ENCODE results near the gene RAB21.

RAB21 gene

DNA sequence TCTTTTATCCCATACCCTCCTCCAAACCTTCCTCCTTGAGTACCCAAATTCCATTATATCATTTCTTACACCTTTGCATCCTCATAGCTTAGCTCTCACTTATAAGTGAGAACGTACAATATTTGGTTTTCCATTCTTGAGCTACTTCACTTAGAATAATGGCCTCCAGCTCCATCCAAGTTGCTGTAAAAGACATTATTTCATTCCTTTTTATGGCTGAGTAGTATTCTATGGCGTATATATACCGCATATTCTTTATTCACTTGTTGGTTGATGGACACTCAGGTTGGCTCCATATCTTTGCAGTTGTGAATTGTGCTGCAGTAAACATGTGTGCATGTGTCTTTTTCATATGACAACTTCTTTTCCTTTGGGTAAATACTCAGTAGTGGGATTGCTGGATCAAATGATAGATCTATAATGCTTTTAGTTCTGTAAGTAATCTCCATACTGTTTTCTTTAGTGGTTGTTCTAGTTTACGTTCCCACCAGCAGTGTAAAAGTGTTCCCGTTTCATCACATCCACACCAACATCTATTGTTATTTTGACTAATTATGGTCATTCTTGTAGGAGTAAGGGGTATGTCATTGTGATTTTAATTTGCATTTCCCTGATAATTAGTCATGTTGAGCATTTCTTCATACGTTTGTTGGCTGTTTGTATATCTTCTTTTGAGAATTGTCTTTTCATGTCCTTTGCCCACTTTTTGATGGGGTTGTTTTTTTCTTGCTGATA, 10.1 kb downstream of the RAB21 start:
- no peak for DNase-seq
- H3K4me1 Mint-ChIP-seq, result no peaks in the 10 kb centered on the region
- peaks cover 64% of the 10 kb centered on the region for H3K36me3 Mint-ChIP-seq (ENCODE audit: low read depth)
- H3K27ac Mint-ChIP-seq, result no peak overlapping the region
- TF ChIP-seq, protein P1, sequence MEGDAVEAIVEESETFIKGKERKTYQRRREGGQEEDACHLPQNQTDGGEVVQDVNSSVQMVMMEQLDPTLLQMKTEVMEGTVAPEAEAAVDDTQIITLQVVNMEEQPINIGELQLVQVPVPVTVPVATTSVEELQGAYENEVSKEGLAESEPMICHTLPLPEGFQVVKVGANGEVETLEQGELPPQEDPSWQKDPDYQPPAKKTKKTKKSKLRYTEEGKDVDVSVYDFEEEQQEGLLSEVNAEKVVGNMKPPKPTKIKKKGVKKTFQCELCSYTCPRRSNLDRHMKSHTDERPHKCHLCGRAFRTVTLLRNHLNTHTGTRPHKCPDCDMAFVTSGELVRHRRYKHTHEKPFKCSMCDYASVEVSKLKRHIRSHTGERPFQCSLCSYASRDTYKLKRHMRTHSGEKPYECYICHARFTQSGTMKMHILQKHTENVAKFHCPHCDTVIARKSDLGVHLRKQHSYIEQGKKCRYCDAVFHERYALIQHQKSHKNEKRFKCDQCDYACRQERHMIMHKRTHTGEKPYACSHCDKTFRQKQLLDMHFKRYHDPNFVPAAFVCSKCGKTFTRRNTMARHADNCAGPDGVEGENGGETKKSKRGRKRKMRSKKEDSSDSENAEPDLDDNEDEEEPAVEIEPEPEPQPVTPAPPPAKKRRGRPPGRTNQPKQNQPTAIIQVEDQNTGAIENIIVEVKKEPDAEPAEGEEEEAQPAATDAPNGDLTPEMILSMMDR (IDR thresholded peaks at IDR 0.05), result no peak
- H3K4me3 Mint-ChIP-seq, result no peak overlapping the region
- H3K27me3 Mint-ChIP-seq (ENCODE audit: low read depth, poor library complexity), result no peaks in the 10 kb centered on the region
- H3K9me3 Mint-ChIP-seq, result peaks cover 43% of the 10 kb centered on the region

DNA sequence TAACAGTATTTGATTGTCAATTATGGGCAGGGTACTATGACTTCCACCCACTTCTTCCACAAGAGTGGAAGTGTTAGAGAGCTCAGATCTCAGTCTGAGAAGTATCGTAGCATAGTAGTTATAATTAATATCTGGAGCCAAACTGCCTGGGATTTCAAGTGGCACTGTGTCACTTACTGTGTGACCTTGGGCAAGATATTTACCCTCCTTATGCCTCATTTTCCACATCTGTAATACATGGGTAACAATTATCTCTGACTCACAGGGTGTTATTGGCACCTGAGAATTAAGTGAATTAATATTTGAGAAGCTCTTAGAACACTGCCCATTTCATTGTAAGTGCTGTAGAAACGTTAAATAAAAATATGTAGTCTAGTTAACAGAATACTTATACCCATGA, 11.5 kb downstream of the RAB21 start:
- no peak overlapping the region for H3K4me3 Mint-ChIP-seq
- no peak for DNase-seq
- no peak overlapping the region for H3K27ac Mint-ChIP-seq
- H3K36me3 Mint-ChIP-seq (ENCODE audit: low read depth), result peaks cover 60% of the 10 kb centered on the region
- H3K9me3 Mint-ChIP-seq, result peaks cover 29% of the 10 kb centered on the region
- H3K27me3 Mint-ChIP-seq (ENCODE audit: low read depth, poor library complexity), result no peaks in the 10 kb centered on the region
- no peaks in the 10 kb centered on the region for H3K4me1 Mint-ChIP-seq
- TF ChIP-seq, protein P1 (IDR thresholded peaks at IDR 0.05), result no peak

DNA sequence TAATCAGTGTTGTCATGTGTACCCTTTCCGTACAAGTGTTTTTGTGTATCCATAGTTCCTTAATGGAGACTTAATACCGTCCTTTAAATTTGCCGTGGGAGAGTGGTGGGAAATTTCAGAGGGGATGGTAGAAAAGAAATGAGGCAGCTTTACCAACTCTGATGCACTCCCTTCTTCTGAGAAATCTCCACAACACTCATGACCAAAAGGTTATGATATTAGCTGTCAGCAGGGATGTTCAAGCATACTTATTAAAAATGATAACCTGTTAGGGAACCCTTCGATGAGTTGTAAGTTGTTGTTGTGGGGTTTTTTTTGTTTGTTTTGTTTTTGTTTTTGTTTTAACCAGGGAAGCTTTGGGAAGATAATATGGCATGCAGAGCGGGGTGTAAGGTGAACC, 12.5 kb downstream of the RAB21 start:
- Mint-ChIP-seq H3K4me1 (no peaks in the 10 kb centered on the region), H3K36me3 (ENCODE audit: low read depth) (peaks cover 62% of the 10 kb centered on the region), H3K27me3 (ENCODE audit: low read depth, poor library complexity) (no peaks in the 10 kb centered on the region), H3K9me3 (peaks cover 27% of the 10 kb centered on the region), H3K4me3 (no peak overlapping the region), H3K27ac (no peak overlapping the region)
- TF ChIP-seq, protein P1 (IDR thresholded peaks at IDR 0.05), result no peak
- DNase-seq, result no peak

DNA sequence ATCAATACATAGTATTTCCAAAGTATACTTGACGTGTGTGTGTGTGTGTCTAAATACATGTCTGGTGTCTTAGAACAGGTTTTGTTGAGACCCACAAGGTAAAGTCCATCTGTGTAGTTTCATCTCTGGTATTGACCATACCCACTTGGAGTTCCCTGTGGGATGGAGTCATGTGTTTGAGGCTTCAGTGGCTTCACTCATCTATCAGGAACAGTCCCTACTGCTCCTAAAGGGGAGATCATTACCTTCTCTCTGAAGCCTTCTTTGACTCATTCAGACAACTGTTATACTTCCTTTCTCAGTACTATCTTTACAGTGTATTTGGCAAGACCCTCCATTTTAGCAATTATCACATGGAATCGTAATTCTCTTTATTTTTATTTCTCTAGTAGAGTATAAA, 14.2 kb downstream of the RAB21 start:
- H3K4me1 Mint-ChIP-seq, result no peaks in the 10 kb centered on the region
- H3K9me3 Mint-ChIP-seq, result peaks cover 12% of the 10 kb centered on the region
- no peaks in the 10 kb centered on the region for H3K27me3 Mint-ChIP-seq (ENCODE audit: low read depth, poor library complexity)
- no peak for DNase-seq
- H3K27ac Mint-ChIP-seq, result no peak overlapping the region
- TF ChIP-seq, protein P1 (IDR thresholded peaks at IDR 0.05), result no peak
- peaks cover 57% of the 10 kb centered on the region for H3K36me3 Mint-ChIP-seq (ENCODE audit: low read depth)
- no peak overlapping the region for H3K4me3 Mint-ChIP-seq

DNA sequence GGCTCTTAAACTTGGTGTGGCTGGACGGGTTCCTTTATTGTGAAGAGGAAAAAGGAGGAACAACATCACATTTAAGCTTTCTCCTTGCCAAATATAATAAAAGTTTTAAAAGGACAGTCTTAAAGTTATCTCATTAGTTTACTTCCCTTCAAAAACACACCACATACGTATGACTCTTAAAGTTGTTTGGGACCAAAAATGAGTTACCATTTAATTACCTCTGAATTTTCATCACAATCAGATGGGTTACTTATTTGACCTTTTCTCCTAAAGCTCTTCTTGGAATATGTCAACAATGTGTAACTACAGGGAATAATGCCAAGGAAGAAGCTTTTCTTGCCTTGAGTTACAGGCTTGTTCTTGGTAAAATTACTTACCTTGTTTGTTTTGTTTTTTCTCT, 16.4 kb downstream of the RAB21 start:
- Mint-ChIP-seq H3K27me3 (ENCODE audit: low read depth, poor library complexity) (no peaks in the 10 kb centered on the region), H3K4me3 (no peak overlapping the region), H3K4me1 (no peaks in the 10 kb centered on the region), H3K9me3 (no peaks in the 10 kb centered on the region), H3K27ac (no peak overlapping the region), H3K36me3 (ENCODE audit: low read depth) (peaks cover 52% of the 10 kb centered on the region)
- TF ChIP-seq, protein P1 (IDR thresholded peaks at IDR 0.05), result no peak
- no peak for DNase-seq

DNA sequence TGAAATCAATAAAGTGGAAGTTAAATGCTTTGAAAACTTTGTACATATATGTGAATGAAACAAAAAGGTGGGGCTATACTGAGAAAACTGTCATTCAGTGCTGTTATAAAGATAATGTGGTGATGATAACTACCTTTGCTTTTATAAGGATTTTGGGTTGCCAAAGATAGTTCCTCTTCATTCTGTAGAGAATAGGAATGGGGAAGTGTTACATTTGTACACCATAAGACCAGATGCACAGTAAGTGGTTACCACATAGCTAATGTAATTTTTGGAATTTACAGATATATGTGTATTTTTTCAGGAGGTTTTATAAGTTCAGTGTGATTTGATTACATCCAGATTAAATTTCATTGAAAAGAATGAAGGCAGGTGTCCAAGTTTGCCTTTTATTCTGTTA, 18.1 kb downstream of the RAB21 start:
- no peaks in the 10 kb centered on the region for H3K4me1 Mint-ChIP-seq
- H3K4me3 Mint-ChIP-seq, result no peak overlapping the region

More for the DNA sequence above, 18.1 kb downstream of the RAB21 start:
- no peak for DNase-seq
- Mint-ChIP-seq H3K27ac (no peak overlapping the region), H3K9me3 (no peaks in the 10 kb centered on the region), H3K27me3 (ENCODE audit: low read depth, poor library complexity) (no peaks in the 10 kb centered on the region), H3K36me3 (ENCODE audit: low read depth) (peaks cover 51% of the 10 kb centered on the region)
- TF ChIP-seq, protein P1 (IDR thresholded peaks at IDR 0.05), result no peak
